Spleen (tissue), 11 donors: ENCODE measurements around the gene SLC66A1. TPM values are rescaled to one million over a fixed set of nuclear protein-coding genes. Genes with fewer than 3 reads are reported as not detected.

Experiments
- DNase-seq: peaks from one replicate; pipeline ENCODE4 v3.0.0-alpha.2; 2020
- H3K27ac ChIP-seq, 8 donors: fragments of 200-600 bp; sonication (generic) in 7 of 8; 1 replicate in 4 of 8; 2 replicates in 4 of 8; pipeline versions ENCODE4 v1.5.0 to v1.8.0; 2016 to 2021; ENCODE audit warnings: inconsistent platforms in 4 of 8, mild to moderate bottlenecking in 4 of 8, moderate library complexity in 1 of 8
- H3K27me3 ChIP-seq, 7 donors: fragments of 200-600 bp; sonication (generic) in 6 of 7; replicated peaks in 1 of 7; 1 replicate in 4 of 7; 2 replicates in 3 of 7; pipeline versions ENCODE4 v1.5.0 to v1.8.0; 2016 to 2021; ENCODE audit warnings: inconsistent platforms in 3 of 7, mild to moderate bottlenecking in 1 of 7
- H3K36me3 ChIP-seq, 6 donors: fragments of 200-600 bp; sonication (generic) in 5 of 6; 1 replicate in 4 of 6; 2 replicates in 2 of 6; pipeline versions ENCODE4 v1.5.0 to v1.8.0; 2016 to 2021; ENCODE audit warnings: inconsistent platforms in 2 of 6
- H3K4me1 ChIP-seq, 6 donors: fragments of 200-600 bp; sonication (generic) in 5 of 6; 1 replicate in 3 of 6; 2 replicates in 3 of 6; pipeline versions ENCODE4 v1.5.0 to v1.8.0; 2016 to 2021; ENCODE audit warnings: inconsistent platforms in 3 of 6
- H3K4me3 ChIP-seq, 8 donors: fragments of 200-600 bp; sonication (generic) in 7 of 8; 1 replicate in 4 of 8; 2 replicates in 4 of 8; pipeline versions ENCODE4 v1.5.0 to v1.8.0; 2016 to 2021; ENCODE audit warnings: inconsistent platforms in 4 of 8, mild to moderate bottlenecking in 4 of 8, moderate library complexity in 2 of 8
- H3K9me3 ChIP-seq, 8 donors: fragments of 200-600 bp; sonication (generic) in 7 of 8; 1 replicate in 4 of 8; 2 replicates in 4 of 8; pipeline versions ENCODE4 v1.5.0 to v1.8.0; 2016 to 2021; ENCODE audit warnings: inconsistent platforms in 4 of 8
- CTCF ChIP-seq, 11 experiments: fragments of 200-600 bp in 7 of 11; fragments of 450-650 bp in 4 of 11; sonication (generic) in 4 of 11; IDR thresholded peaks in 8 of 11; conservative IDR thresholded peaks in 3 of 11; 1 replicate in 7 of 11; 2 replicates in 4 of 11; pipeline versions ENCODE4 v1.4.0 to v1.8.0; 2016 to 2021; ENCODE audit warnings: antibody characterized with exemption in 11 of 11, inconsistent platforms in 4 of 11, mild to moderate bottlenecking in 1 of 11
- POLR2A ChIP-seq, 3 donors: fragments of 450-650 bp; IDR thresholded peaks; one replicate each; pipeline ENCODE4 v1.5.1; 2017; ENCODE audit warnings: antibody characterized with exemption in 3 of 3, mild to moderate bottlenecking in 1 of 3
- POLR2AphosphoS5 ChIP-seq, 3 donors: sonication (generic); formaldehyde crosslinking; IDR thresholded peaks; one replicate each; pipeline ENCODE4 v1.5.1; 2017; ENCODE audit warnings: antibody characterized with exemption in 3 of 3
- WGBS, 5 donors: extraction: QIAGEN DNeasy Blood & Tissue Kit in 3 of 5; methylation state at CpG; one replicate each; pipeline versions ENCODE4 v1.1.5 to v1.1.7; 2013 to 2018; 5-methylcytosine and 5-hydroxymethylcytosine counted together
- intact Hi-C: fragments of 100-400 bp; cut with DNase I; formaldehyde crosslinking; loops from one replicate; pipeline ENCODE4 v1.15.0; 2023; ENCODE audit warnings: low total_unique reads
- polyA plus RNA-seq, 3 donors: library from polyadenylated mRNA; stranded (reverse); fragments of 200-250 nt; gene quantifications; one replicate each; pipeline ENCODE4 v1.2.1, GENCODE V29; 2013
- total RNA-seq, 7 donors: library from RNA; depleted of rRNA in 3 of 7; stranded (reverse); fragments of >200 nt in 3 of 7; fragmentation: NEBNext Ultra II Directional in 4 of 7; extraction: Animal tissue kit (Norgen Biotek cat#: 25700) in 4 of 7; gene quantifications; one replicate each; pipeline versions ENCODE4 v1.1.0 to v1.2.1, GENCODE V29; 2016 to 2021
- donor health status: healthy with polysubstance abuse.
- donor health status: DM: no; HTN: no; CAD: no; lungs with moderate emphysema.
- donor health status: DM: no; HTN: no; CAD: no.
- donor health status: Bipolar disorder and iron deficiency.
- donor health status: healthy.
- donor health status: DM: no; HTN: no; CAD: no.
- donor health status: DM: yes; HTN: yes; CAD: no.

Gene SLC66A1
- total and polyA plus RNA-seq, 10 donors, result 9.6 to 20.9 (median 13.9) TPM

GRCh38 chr1:19374083-19374801 is 62.1 kb downstream of the SLC66A1 start:
- Histone ChIP-seq H3K4me1 (peaks cover 4 to 59% (median 26%) of the 10 kb centered on the region in 6 donors), H3K9me3 (no peaks in the 10 kb centered on the region), H3K36me3 (peaks cover 0 to 99% (median 66%) of the 10 kb centered on the region in 6 donors), H3K27ac (no peak overlapping the region), H3K4me3 (no peak overlapping the region), H3K27me3 (no peaks in the 10 kb centered on the region)
- intact Hi-C loops, result no loop called here
- TF ChIP-seq POLR2A (IDR thresholded peaks at IDR 0.05) (no peak), POLR2AphosphoS5 (IDR thresholded peaks at IDR 0.05) (peak in 1 of 3 donors; percentile 41)
- 86 to 98% (median 90%) methylated on average over 8 to 14 of the region's 14 CpGs for WGBS, 5 donors
- no peak for DNase-seq

GRCh38 chr1:19374926-19375325 is 62.8 kb downstream of the SLC66A1 start:
- DNase-seq, result no peak
- 88 to 96% (median 91%) methylated on average over 8 of the region's 8 CpGs for WGBS, 5 donors
- H3K4me1 ChIP-seq, result peaks cover 2 to 52% (median 22%) of the 10 kb centered on the region in 6 donors
- H3K36me3 ChIP-seq, result peaks cover 0 to 99% (median 71%) of the 10 kb centered on the region in 6 donors
- H3K4me3 ChIP-seq, result no peak overlapping the region
- H3K27ac ChIP-seq, result no peak overlapping the region
- H3K27me3 ChIP-seq, result no peaks in the 10 kb centered on the region
- TF ChIP-seq POLR2A (IDR thresholded peaks at IDR 0.05) (no peak), CTCF (IDR thresholded peaks at IDR 0.05 in 8 of 11, conservative IDR thresholded peaks at IDR 0.05 in 3 of 11) (no peak), POLR2AphosphoS5 (IDR thresholded peaks at IDR 0.05) (no peak)
- no peaks in the 10 kb centered on the region for H3K9me3 ChIP-seq
- intact Hi-C loops, result no loop called here

GRCh38 chr1:19375631-19376400 is 63.7 kb downstream of the SLC66A1 start:
- H3K4me1 ChIP-seq, result peaks cover 0 to 43% (median 13%) of the 10 kb centered on the region in 6 donors
- no peaks in the 10 kb centered on the region for H3K27me3 ChIP-seq
- intact Hi-C loops, result no loop called here
- DNase-seq, result no peak
- no peaks in the 10 kb centered on the region for H3K9me3 ChIP-seq
- H3K36me3 ChIP-seq, result peaks cover 0 to 100% (median 78%) of the 10 kb centered on the region in 6 donors
- peak overlapping the region in 1 of 8 donors; percentile 36 for H3K27ac ChIP-seq
- H3K4me3 ChIP-seq, result no peak overlapping the region
- no peak for TF ChIP-seq POLR2A (IDR thresholded peaks at IDR 0.05)
- TF ChIP-seq POLR2AphosphoS5 (IDR thresholded peaks at IDR 0.05), result no peak
- TF ChIP-seq CTCF (IDR thresholded peaks at IDR 0.05 in 8 of 11, conservative IDR thresholded peaks at IDR 0.05 in 3 of 11), result no peak
- 74 to 82% (median 76%) methylated on average over 6 of the region's 6 CpGs for WGBS, 5 donors

- 94 to 96% (median 96%) methylated on average over 7 of the region's 7 CpGs for WGBS, 5 donors
- peak overlapping the region in 1 of 8 donors; percentile 36 for H3K27ac ChIP-seq
- H3K4me1 ChIP-seq, result peaks cover 0 to 34% (median 6%) of the 10 kb centered on the region in 6 donors
- TF ChIP-seq POLR2A (IDR thresholded peaks at IDR 0.05), result no peak
- TF ChIP-seq POLR2AphosphoS5 (IDR thresholded peaks at IDR 0.05), result no peak
- TF ChIP-seq CTCF (IDR thresholded peaks at IDR 0.05 in 8 of 11, conservative IDR thresholded peaks at IDR 0.05 in 3 of 11), result no peak
- H3K36me3 ChIP-seq, result peaks cover 0 to 100% (median 80%) of the 10 kb centered on the region in 6 donors
- intact Hi-C loops, result no loop called here
- H3K9me3 ChIP-seq, result no peaks in the 10 kb centered on the region
- H3K4me3 ChIP-seq, result no peak overlapping the region
- H3K27me3 ChIP-seq, result no peaks in the 10 kb centered on the region
- no peak for DNase-seq
Observed at GRCh38 chr1:19376428-19377372, 64.6 kb downstream of the SLC66A1 start.
